K562 (cell line): Measurements from ENCODE around the gene SPRYD3. TPM values are rescaled to one million over a fixed set of nuclear protein-coding genes. Genes with fewer than 3 reads are reported as not detected.

Source experiments
- ATAC-seq: fragments of 200-7000 bp; cut with Tn5 transposase; 3 replicates; pipeline ENCODE4 v1.9.1; 2020; ENCODE audit warnings: moderate library complexity
- BruUV-seq: library from RNA; stranded (reverse); fragments of 400-500 nt; replicated peaks from 2 replicates; lab custom pipeline; 2021; lab: Mats Ljungman, UMichigan
- CTCF ChIA-PET: fragments of 300-600 bp; formaldehyde crosslinking; extraction: SDS; loops from one replicate; lab custom pipeline; 2021; ENCODE audit warnings: low intra/inter-chr PET ratio; lab: Yijun Ruan, JAX
- POLR2A ChIA-PET: fragments of 300-600, 350-650 bp; sonication (Branson Sonifier 250); formaldehyde crosslinking; extraction: SDS; loops from one replicate; lab custom pipeline; 2021; ENCODE audit warnings: antibody characterized with exemption, inconsistent platforms; lab: Yijun Ruan, JAX
- DNase-seq, 4 experiments: peaks; one replicate each; pipeline versions ENCODE4 v3.0.0 to v3.0.0-alpha.2; 2011 to 2018; ENCODE audit warnings: low spot score in 3 of 4, mixed read lengths in 3 of 4; ENCODE audit errors: extremely low read depth in 1 of 4
- FAIRE-seq: peaks from 2 replicates; lab custom pipeline; 2011; peaks lifted over from hg19 to GRCh38; lab: Jason Lieb, UNC
- H2AFZ ChIP-seq: 2 replicates; pipeline ENCODE4 v1.6.0; 2011; ENCODE audit warnings: low read depth, low read length, control low read depth, inconsistent platforms
- H3K27ac ChIP-seq: fragments of 200-600 bp; 3 replicates; pipeline ENCODE4 v1.8.0; 2011; ENCODE audit warnings: low read depth, mild to moderate bottlenecking, control low read depth, inconsistent platforms, low read length, moderate library complexity, mixed read lengths; ENCODE audit errors: extremely low read depth
- H3K27me3 ChIP-seq, 2 experiments: fragments of 300-600 bp in 1 of 2; 2 replicates in 1 of 2; 3 replicates in 1 of 2; pipeline versions ENCODE4 v1.6.0 to v1.8.0; 2011; ENCODE audit warnings: inconsistent platforms in 2 of 2, low read length in 2 of 2, mild to moderate bottlenecking in 1 of 2, mixed read lengths in 1 of 2, moderate library complexity in 1 of 2; ENCODE audit not compliant: control insufficient read depth in 2 of 2, insufficient read depth in 2 of 2
- H3K36me3 ChIP-seq: fragments of 300-600 bp; 3 replicates; pipeline ENCODE4 v1.8.0; 2011; ENCODE audit warnings: mild to moderate bottlenecking, low read length, inconsistent platforms; ENCODE audit not compliant: control insufficient read depth, insufficient read depth
- H3K4me1 ChIP-seq, 2 experiments: fragments of 200-600 bp in 1 of 2; replicated peaks in 1 of 2; 2 replicates in 1 of 2; 3 replicates in 1 of 2; pipeline versions ENCODE4 v1.5.1 to v1.8.0; 2011; ENCODE audit warnings: inconsistent platforms in 2 of 2, low read length in 2 of 2, mild to moderate bottlenecking in 1 of 2, mixed read lengths in 1 of 2, moderate library complexity in 1 of 2; ENCODE audit not compliant: control insufficient read depth in 2 of 2, insufficient read depth in 2 of 2
- H3K4me2 ChIP-seq: 2 replicates; pipeline ENCODE4 v1.6.1; 2011; ENCODE audit warnings: low read length, control low read depth, inconsistent platforms, mixed read lengths; ENCODE audit not compliant: insufficient read depth
- H3K4me3 ChIP-seq: fragments of 200-600 bp; sonication (generic), shearing (Covaris generic); 2 replicates; pipeline ENCODE4 v1.5.1; 2016; ENCODE audit warnings: control low read depth, inconsistent platforms
- H3K79me2 ChIP-seq: fragments of 200-600 bp; 3 replicates; pipeline ENCODE4 v1.8.0; 2011; ENCODE audit warnings: low read length, inconsistent platforms; ENCODE audit not compliant: control insufficient read depth, insufficient read depth
- H3K9ac ChIP-seq, 2 experiments: 2 replicates each; pipeline versions ENCODE4 v1.6.0 to v1.6.1; 2011; ENCODE audit warnings: low read depth in 2 of 2, low read length in 2 of 2, control low read depth in 1 of 2, inconsistent platforms in 1 of 2, mild to moderate bottlenecking in 1 of 2, mixed read lengths in 1 of 2; ENCODE audit not compliant: insufficient read depth in 1 of 2
- H3K9me1 ChIP-seq: one replicate; pipeline ENCODE4 v1.6.0; 2011; ENCODE audit warnings: inconsistent platforms, mild to moderate bottlenecking, low read length, moderate library complexity; ENCODE audit not compliant: control insufficient read depth, insufficient read depth
- H3K9me3 ChIP-seq: replicated peaks from 2 replicates; pipeline ENCODE4 v1.5.1; 2011; ENCODE audit warnings: low read depth, low read length, inconsistent platforms; ENCODE audit not compliant: control insufficient read depth, insufficient read depth
- H4K20me1 ChIP-seq: replicated peaks from 2 replicates; pipeline ENCODE4 v1.6.1; 2011; ENCODE audit warnings: low read length, inconsistent platforms, mixed read lengths; ENCODE audit not compliant: control insufficient read depth, insufficient read depth
- CEBPB ChIP-seq: fragments of 450-650 bp; IDR thresholded peaks from 2 replicates; pipeline ENCODE4 v1.6.1; 2016; ENCODE audit warnings: missing genetic modification characterization, missing compliant biosample characterization
- EHMT2 ChIP-seq: fragments of 450-650 bp; IDR thresholded peaks from 2 replicates; pipeline ENCODE4 v1.6.1; 2018; ENCODE audit warnings: antibody characterized with exemption
- FOXP1 ChIP-seq: sonication (generic); formaldehyde crosslinking; IDR thresholded peaks from 2 replicates; pipeline ENCODE4 v1.8.0; 2022; ENCODE audit warnings: mild to moderate bottlenecking, missing genetic modification reagents
- GABPA ChIP-seq: fragments of 200-800 bp; sonication (Bioruptor generic); conservative IDR thresholded peaks from 2 replicates; pipeline ENCODE4 v1.6.1; 2016; ENCODE audit warnings: low read depth, missing genetic modification characterization, missing compliant biosample characterization
- KDM2B ChIP-seq: fragments of 250-450 bp; sonication (Bioruptor Pico); IDR thresholded peaks from 2 replicates; pipeline ENCODE4 v1.8.0; 2021; ENCODE audit warnings: mild to moderate bottlenecking, moderate library complexity
- MED1 ChIP-seq: sonication (generic); formaldehyde crosslinking; IDR thresholded peaks from 2 replicates; pipeline ENCODE4 v1.8.1; 2023; ENCODE audit warnings: missing genetic modification reagents, borderline replicate concordance
- POLR2G ChIP-seq: fragments of 200-400 bp; formaldehyde crosslinking; IDR thresholded peaks from 2 replicates; pipeline ENCODE4 v1.6.1; 2017; ENCODE audit warnings: low read depth, mild to moderate bottlenecking, antibody characterized with exemption, low read length, moderate library complexity
- SMAD3 ChIP-seq: fragments of 450-650 bp; formaldehyde crosslinking; conservative IDR thresholded peaks from 2 replicates; pipeline ENCODE4 v1.4.0; 2020; ENCODE audit warnings: mild to moderate bottlenecking
- STAG1 ChIP-seq: sonication (generic); formaldehyde crosslinking; IDR thresholded peaks from 2 replicates; pipeline ENCODE4 v1.5.0; 2020; ENCODE audit warnings: missing genetic modification reagents, borderline replicate concordance
- ZBTB7A ChIP-seq: IDR thresholded peaks from 2 replicates; pipeline ENCODE4 v1.6.1; 2011; ENCODE audit warnings: low read depth, mild to moderate bottlenecking, low read length, moderate library complexity, borderline replicate concordance; ENCODE audit not compliant: control insufficient read depth
- ZKSCAN3 ChIP-seq: fragments of 250-450 bp; sonication (Bioruptor Pico); IDR thresholded peaks from 2 replicates; pipeline ENCODE4 v1.4.0; 2020
- ZNF263 ChIP-seq: sonication (generic); formaldehyde crosslinking; IDR thresholded peaks from 2 replicates; pipeline ENCODE4 v1.8.0; 2022; ENCODE audit warnings: mild to moderate bottlenecking, missing genetic modification reagents, borderline replicate concordance
- ZNF57 ChIP-seq: fragments of 450-650 bp; formaldehyde crosslinking; IDR thresholded peaks from 2 replicates; pipeline ENCODE4 v1.4.0; 2020; ENCODE audit warnings: mild to moderate bottlenecking, moderate library complexity
- ZNF707 ChIP-seq: fragments of 250-450 bp; sonication (Bioruptor Pico); conservative IDR thresholded peaks from 2 replicates; pipeline ENCODE4 v1.8.0; 2022; ENCODE audit warnings: inconsistent platforms, mild to moderate bottlenecking, moderate library complexity
- WGBS: fragments of 100-300 bp; shearing (Covaris generic); methylation state at CpG from one replicate; pipeline ENCODE4 v1.1.6; 2016; ENCODE audit warnings: low coverage, mixed read lengths; ENCODE audit not compliant: insufficient coverage; ENCODE audit errors: missing lambda C conversion rate; 5-methylcytosine and 5-hydroxymethylcytosine counted together
- in situ Hi-C: fragments of 300-500 bp; cut with MboI; formaldehyde crosslinking; loops from 4 replicates; pipeline ENCODE4 v1.15.0; 2018; ENCODE audit warnings: inconsistent platforms, mixed read lengths
- intact Hi-C: fragments of 100-400 bp; cut with micrococcal nuclease; formaldehyde crosslinking; loops from 2 replicates; pipeline ENCODE4 v1.14.2; 2022
- polyA plus RNA-seq, 8 experiments: library from polyadenylated mRNA; depleted of rRNA in 4 of 8; stranded (reverse) in 5 of 8; unstranded in 3 of 8; fragments of >200 nt; fragmentation: Nextera tagmentation in 2 of 8; fragmentation: Illumina TruSeq in 1 of 8; extraction: Ambion mirVana in 2 of 8; extraction: Trizol in 1 of 8; gene quantifications; 2 replicates each; pipeline versions ENCODE4 v1.2.1 to v1.2.3, GENCODE V29; 2011 to 2014; ENCODE audit warnings: inconsistent platforms in 1 of 8, missing spikeins in 1 of 8
- total RNA-seq, 7 experiments: library from RNA; depleted of rRNA in 6 of 7; stranded (reverse); fragments of >200 nt in 6 of 7; fragmentation: Illumina TruSeq in 2 of 7; extraction: Trizol in 2 of 7; gene quantifications; 2 replicates each; pipeline versions ENCODE4 v1.2.1 to v1.2.3, GENCODE V29; 2011 to 2021; ENCODE audit warnings: low replicate concordance in 1 of 7
- TF ChIP-seq, protein P1 (sequence below), 3 experiments: fragments of 200-800 bp in 1 of 3; sonication (Bioruptor generic) in 1 of 3; sonication (generic) in 1 of 3; formaldehyde crosslinking in 1 of 3; IDR thresholded peaks; 2 replicates each; pipeline versions ENCODE4 v1.6.1 to v1.8.0; 2016 to 2022; ENCODE audit warnings: mild to moderate bottlenecking in 2 of 3, missing compliant biosample characterization in 2 of 3, missing genetic modification characterization in 2 of 3, missing genetic modification reagents in 1 of 3
- TF ChIP-seq, protein P2 (sequence below): sonication (generic); formaldehyde crosslinking; IDR thresholded peaks from 2 replicates; pipeline ENCODE4 v1.8.0; 2022; ENCODE audit warnings: missing genetic modification reagents, mild to moderate bottlenecking, moderate library complexity, borderline replicate concordance

SPRYD3 gene
- total and polyA plus RNA-seq, 9 of the 15 experiments (the other 6 are each of a cell fraction or from before 2014, with no cell fraction given): 1.5 to 13.6 (median 7.6) TPM

DNA sequence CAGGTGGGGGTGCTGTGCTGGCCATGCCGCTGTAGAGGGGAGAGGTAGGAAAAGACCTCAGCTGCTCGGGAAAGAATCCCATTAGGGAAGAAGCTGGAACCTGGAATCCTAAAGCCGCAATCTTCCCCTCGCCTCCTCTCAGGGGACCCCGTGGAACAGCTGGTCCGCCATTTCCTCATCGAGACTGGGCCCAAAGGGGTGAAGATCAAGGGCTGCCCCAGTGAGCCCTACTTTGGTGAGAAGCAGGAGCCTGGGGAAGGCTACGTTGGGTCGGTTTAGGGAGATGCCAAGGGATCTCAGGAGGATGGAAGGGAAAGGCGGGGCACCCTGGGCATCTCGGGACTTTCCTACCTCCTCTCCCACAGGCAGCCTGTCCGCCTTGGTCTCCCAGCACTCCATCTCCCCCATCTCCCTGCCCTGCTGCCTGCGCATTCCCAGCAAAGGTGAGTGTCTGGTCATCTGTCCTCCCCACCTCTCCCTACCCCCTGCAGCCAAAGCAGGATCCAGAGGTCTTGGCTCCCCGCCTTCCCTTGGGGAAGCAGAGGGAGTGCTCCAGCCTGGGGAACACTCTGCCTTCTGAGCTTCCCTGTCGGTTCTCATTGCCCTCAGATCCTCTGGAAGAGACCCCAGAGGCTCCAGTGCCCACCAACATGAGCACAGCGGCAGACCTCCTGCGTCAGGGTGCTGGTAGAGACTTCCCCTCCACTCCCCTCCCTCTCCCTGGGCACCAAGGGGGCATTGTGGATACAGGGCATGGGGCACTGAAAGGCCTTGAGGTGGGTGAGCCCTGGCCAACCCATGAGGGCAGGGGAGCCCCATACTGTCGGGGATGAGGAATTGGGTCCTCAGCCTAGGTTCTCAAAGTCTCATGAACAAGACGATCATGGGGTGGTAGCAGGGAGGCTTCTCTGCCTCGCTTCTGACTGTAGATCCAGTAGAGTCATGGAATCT lies 16.9 kb downstream of the SPRYD3 start (continued):
- TF ChIP-seq ZNF263 (CRISPR knock-in tag) (peak; percentile 51), KDM2B (CRISPR knock-in tag) (no peak), ZKSCAN3 (no peak)
- TF ChIP-seq, protein P1, sequence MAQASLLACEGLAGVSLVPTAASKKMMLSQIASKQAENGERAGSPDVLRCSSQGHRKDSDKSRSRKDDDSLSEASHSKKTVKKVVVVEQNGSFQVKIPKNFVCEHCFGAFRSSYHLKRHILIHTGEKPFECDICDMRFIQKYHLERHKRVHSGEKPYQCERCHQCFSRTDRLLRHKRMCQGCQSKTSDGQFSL (CRISPR knock-in tag; IDR thresholded peaks at IDR 0.05): 0 out of 2 replicates have a peak, but pooled peaks have one; percentile 45
- TF ChIP-seq, protein P1 (tag; IDR thresholded peaks at IDR 0.05): no peak

DNA sequence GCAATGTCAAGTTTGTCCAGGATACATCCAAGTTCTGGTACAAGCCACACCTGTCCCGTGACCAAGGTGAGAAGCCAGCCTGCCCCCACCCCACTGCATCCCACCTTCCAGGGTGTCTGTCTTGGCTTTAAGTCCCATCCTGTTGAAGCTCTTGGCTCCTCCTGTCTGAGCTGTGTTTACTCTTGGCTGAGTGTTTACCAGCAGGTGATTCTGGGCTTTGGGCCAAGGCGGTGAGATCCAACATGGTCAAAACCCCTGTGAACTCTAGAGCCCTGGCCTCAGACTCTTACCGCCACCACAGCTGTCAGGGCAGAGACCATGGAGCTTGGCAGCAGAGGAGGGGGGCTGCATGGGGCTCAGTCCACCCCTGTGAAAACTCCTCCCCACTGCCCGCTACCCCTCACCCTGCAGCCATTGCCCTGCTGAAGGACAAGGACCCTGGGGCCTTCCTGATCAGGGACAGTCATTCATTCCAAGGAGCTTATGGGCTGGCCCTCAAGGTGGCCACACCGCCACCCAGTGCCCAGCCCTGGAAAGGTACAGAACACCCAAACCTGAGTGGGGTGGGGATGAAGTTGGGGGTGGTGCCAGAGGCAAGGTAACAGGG lies 17.7 kb downstream of the SPRYD3 start:
- Histone ChIP-seq H3K9ac (peak overlapping the region in 1 of 2 experiments; percentile 66; a peak in 1 of 4 replicates), H3K27ac (no peak overlapping the region), H3K27me3 (no peaks in the 10 kb centered on the region; a peak in 1 of 5 replicates), H3K9me3 (no peaks in the 10 kb centered on the region), H4K20me1 (no peaks in the 10 kb centered on the region), H3K4me3 (no peak overlapping the region), H2AFZ (no peak overlapping the region), H3K9me1 (no peaks in the 10 kb centered on the region), H3K4me1 (peaks cover 16 to 55% of the 10 kb centered on the region in 2 experiments; a peak in 4 of 5 replicates), H3K36me3 (peaks cover 6% of the 10 kb centered on the region; the same call in 2 of the 3 replicates), H3K79me2 (no peaks in the 10 kb centered on the region), H3K4me2 (no peak overlapping the region)
- ChIA-PET CTCF (no interaction called here), POLR2A (interaction anchor here (0.6 to 1.0 kb wide), 3 partner anchors 10 to 238 kb away, joined by 3 to 4 read pairs (median 3); partner anchors contain the start of gene MYG1)
- peak; percentile 81 for ATAC-seq
- no TSS peak for BruUV-seq
- DNase-seq: peak in 3 of 4 experiments; percentile 51 to 64 (median 64)
- intact Hi-C loops (loop anchor here (10.0 kb wide), 1 partner anchor 443 kb away; the partner anchor contains the start of genes NPFF and TARBP2), in situ Hi-C loops (loop anchor here (10.0 kb wide), 1 partner anchor 143 kb away; the partner anchor contains the start of gene ITGB7)
- WGBS: 29% methylated on average over 5 of the region's 5 CpGs
- FAIRE-seq: peak; percentile 60
- TF ChIP-seq ZBTB7A: peak; percentile 4; the same call in 1 of the 2 replicates
- TF ChIP-seq MED1: no peak
- TF ChIP-seq SMAD3 (CRISPR knock-in tag): no peak
- TF ChIP-seq EHMT2: no peak
- peak; percentile 11; the same call in 1 of the 2 replicates for TF ChIP-seq STAG1 (CRISPR knock-in tag)
- TF ChIP-seq, protein P2, sequence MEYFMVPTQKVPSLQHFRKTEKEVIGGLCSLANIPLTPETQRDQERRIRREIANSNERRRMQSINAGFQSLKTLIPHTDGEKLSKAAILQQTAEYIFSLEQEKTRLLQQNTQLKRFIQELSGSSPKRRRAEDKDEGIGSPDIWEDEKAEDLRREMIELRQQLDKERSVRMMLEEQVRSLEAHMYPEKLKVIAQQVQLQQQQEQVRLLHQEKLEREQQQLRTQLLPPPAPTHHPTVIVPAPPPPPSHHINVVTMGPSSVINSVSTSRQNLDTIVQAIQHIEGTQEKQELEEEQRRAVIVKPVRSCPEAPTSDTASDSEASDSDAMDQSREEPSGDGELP (CRISPR knock-in tag): peak; percentile 30; the same call in 1 of the 2 replicates
- TF ChIP-seq GABPA: no peak
- TF ChIP-seq POLR2G: peak; percentile 55; the same call in 1 of the 2 replicates
- TF ChIP-seq FOXP1: peak; percentile 69; the same call in 1 of the 2 replicates
- no peak for TF ChIP-seq ZNF57
- TF ChIP-seq CEBPB (tag): no peak
- TF ChIP-seq ZNF707: no peak
